HG03378 (cell line): ENCODE measurements around the gene DUXB.

Experiments used
- ATAC-seq: cut with Tn5 transposase; IDR thresholded peaks from one replicate; pipeline ENCODE4 v1.9.1; 2021; ENCODE audit warnings: mild to moderate bottlenecking, moderate library complexity; ENCODE audit not compliant: unreplicated experiment

DUXB gene

DNA sequence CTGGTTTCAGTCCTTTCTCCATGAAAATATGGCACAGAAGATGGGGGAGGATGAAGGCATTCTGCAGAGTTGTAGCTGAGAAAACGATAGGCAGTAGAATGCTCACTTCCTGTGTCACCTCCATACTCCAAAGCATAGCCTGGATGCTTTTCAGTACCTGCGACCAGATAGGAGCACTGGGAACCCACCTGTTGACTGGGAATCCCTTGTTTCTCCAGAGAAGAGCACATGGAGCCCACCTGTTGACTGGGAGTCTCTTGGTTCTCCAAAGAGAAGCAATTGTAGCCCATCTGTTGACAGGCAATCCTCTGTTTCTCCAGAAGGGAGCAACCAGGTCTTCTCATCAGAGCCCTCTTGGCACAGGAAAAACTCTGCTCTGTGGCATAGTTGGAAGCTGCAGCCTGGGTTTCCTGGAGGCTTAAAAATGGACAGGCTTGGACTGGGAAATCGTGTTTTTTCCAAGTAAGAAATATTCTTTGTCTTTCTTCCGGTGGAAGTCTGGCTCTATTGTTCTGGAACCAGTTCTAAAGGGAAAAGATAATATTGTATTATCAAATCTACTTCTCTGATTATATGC is 40.4 kb downstream of the DUXB start:
- ATAC-seq = no peak

GRCh38 chr16:75660321-75660720 is 40.9 kb downstream of the DUXB start:
- no peak for ATAC-seq

DNA sequence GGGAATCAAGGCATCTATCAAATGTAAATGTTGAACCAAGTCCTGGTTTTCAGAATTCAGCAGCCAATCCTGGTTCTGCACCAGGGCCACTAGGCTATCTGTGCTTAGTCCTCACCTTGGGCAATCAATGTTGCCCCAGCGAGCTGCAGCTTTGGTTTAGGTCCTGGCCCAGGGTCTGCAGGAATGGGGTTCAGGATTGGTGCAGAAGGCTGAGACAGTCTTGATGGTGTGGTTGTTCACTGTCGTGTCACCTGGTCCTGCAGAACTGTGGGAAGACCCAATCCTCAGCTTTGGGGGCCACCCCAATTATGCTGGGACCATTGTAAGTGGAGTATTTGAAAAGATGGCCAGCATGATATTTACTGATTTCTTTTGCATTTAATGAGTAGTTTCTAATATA is 43.1 kb downstream of the DUXB start:
- no peak for ATAC-seq

- ATAC-seq = no peak
These were observed 47.3 kb downstream of the DUXB start for GRCh38 chr16:75653922-75654321.

DNA sequence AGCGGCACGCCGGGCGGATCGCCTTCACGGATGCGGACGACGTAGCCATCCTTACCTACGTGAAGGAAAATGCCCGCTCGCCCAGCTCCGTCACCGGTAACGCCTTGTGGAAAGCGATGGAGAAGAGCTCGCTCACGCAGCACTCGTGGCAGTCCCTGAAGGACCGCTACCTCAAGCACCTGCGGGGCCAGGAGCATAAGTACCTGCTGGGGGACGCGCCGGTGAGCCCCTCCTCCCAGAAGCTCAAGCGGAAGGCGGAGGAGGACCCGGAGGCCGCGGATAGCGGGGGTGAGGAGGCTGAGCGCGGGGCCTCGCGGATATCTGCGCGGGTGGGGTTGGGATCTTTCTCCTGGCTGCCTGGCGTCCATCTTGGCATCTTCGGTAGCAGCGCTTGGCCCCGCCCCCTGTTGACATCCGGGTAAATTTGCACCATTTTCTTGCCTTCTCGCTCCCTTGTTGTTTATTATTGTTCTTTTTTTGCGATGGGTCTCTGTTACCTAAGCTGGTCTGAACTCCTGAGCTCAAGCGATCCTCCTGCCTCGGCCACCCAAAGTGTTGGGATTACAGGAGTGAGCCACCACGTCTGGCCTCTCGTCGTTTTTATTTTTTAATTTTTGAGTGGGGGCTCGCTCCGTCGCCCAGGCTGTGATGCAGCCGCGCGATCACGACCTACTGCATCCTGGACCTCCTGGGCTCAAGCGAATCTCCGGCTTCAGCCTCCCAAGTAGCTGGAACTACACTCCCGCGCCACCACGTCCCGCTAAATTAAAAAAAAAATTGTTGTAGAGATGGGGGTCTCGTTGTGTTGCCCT is 52.8 kb downstream of the DUXB start:
- peak; percentile 26 for ATAC-seq

- peak; percentile 87 for ATAC-seq
These were observed 53.6 kb downstream of the DUXB start, which contains the start of the genes KARS1 and TERF2IP for GRCh38 chr16:75647492-75648264. Gene KARS1, minus strand, starts transcription at chr16:75647665. Its CDS starts 26 bp downstream, at chr16:75647639. Gene TERF2IP, plus strand, starts transcription at chr16:75647773. Its CDS starts 110 bp downstream, at chr16:75647883.

GRCh38 chr16:75647112-75647491 is 54.2 kb downstream of the DUXB start:
- peak; percentile 24 for ATAC-seq

DNA sequence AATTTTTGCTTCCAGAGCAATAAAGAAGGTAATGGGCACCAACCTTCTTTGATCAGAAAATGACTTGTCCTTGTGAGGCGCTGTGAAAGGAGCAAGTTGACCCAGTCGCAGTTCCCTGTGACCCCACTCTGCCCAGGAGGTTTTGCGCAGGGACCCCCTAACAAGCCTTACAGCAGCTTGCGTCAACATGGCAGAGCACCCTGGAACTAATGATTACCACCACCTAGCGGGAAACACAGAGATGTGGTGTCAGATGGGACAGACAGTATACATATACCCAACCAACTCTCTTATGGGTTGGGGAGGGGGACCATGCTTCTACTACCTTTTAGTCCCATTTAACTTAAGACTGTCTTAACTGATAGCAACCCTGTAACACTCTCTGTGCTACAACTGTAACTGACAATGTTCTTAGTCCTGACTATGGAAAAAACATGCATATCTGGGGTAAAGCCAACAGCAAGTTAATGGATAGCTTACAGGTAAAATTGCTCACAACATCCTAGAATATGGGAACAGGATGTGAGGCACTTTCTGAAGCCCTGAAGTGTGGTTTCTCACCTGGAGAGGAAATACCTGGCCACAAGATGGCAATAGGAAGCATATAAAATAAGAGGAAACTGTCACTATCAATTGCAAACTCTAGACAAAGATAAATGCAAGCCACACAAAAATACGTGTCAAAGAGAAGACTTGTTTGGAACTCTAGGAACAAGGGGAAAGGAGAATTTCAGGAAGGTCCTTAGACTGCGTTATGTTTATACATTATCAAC is 56.8 kb downstream of the DUXB start:
- ATAC-seq = no peak
